ENCODE results near the gene SGIP1.
"Not testable (repeated sequence)": the region's sequence is repeated elsewhere in the genome, so short reads cannot be mapped to it uniquely, and the experiment has no call there.

Gene SGIP1

GRCh38 chr1:66730462-66730861 is 196.5 kb downstream of the SGIP1 start:
- no peak for DNase-seq (ENCODE audit: low read depth in 2 of 2)

DNA sequence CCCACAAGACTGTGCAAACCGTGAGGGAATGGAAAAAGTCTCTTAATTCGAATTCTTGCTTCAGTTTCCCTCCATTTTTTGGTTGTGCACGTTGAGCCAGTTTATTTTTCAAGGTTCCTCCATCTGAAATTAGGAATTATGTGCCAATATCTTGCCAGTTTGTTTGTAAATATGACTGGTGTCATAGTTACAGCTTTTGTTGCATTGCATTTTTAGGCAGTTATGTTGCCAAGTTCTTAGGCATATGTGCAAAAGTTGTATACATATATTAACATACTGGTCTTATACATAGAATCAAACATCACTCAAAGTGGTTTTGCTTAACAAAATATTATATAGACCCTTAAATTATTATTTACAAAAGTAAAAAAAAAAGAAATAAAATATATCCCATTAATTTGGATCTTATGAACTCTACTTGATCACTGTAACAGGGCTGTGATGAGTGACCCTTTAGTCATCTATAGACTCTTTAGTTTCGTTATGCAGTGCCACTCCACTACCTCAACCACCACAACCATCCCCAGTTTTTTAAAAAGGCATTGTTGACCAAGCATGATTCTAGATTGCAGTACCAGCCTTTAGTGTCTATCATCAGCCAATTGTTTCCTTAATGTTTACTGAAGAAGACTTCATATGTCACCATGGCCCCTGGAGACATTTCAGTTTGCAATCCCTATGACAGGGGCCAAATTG is 197.4 kb downstream of the SGIP1 start:
- no peak for DNase-seq (ENCODE audit: low read depth in 2 of 2)

DNA sequence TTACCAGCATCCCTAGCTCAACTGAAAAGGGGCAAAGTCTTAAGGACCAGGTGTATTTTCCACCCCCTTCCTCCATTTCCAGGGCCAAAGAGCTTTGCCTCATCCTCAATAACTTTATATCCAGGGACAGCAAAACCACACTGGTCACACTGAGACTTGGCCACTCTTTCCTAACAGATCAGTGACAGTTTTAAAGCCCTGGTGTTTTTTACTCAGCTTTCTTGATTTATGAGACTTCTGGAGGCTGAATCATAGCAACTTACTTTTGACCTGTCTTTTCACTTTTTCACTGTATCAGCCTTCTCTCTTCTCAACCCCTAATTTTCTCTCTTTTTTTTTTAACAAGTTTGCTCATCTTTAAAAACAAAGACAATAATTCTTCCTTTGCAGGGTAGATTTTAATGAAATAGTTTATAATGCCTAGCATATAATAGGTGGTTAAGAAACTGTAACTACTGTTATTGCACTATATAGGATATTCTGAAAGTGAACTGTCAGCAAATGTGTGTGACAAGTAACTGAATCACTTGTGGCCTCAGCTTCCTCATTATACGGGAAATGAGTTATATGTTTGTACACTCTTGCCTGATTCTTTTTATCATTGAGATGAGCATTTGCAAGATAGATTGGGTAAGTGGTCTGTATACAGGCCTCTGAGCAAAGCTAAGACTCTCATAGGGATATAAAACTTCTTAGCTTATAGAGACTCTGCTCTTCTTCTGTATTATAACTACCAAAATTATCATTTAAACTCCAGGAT is 198.6 kb downstream of the SGIP1 start:
- no peak for DNase-seq (ENCODE audit: low read depth in 2 of 2)

- DNase-seq (ENCODE audit: low read depth in 2 of 2): no peak
Observed at GRCh38 chr1:66733348-66734017, 199.5 kb downstream of the SGIP1 start.

DNA sequence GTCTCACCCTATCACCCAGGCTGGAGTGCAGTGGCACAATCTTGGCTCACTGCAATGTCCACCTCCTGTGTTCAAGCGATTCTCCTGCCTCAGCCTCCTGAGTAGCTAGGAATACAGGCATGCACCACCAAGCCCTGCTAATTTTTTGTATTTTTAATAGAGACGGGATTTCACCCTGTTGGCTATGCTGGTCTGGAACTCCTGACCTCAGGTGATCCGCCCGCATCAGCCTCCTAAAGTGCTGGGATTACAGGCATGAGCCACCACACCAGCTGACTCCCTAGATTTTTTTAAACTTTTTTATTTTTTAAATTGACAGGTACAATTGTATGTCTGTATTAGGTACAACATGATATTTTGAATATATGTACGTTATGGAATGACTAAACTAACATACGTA is 200.6 kb downstream of the SGIP1 start:
- DNase-seq (ENCODE audit: low read depth in 2 of 2): not testable (repeated sequence)

GRCh38 chr1:66737836-66738235 is 203.9 kb downstream of the SGIP1 start:
- no peak for DNase-seq (ENCODE audit: low read depth in 2 of 2)

- no peak for DNase-seq (ENCODE audit: low read depth in 2 of 2)
Observed at GRCh38 chr1:66739401-66740157, 205.6 kb downstream of the SGIP1 start.

GRCh38 chr1:66745451-66745850 is 211.5 kb downstream of the SGIP1 start:
- DNase-seq (ENCODE audit: low read depth in 2 of 2): no peak

DNA sequence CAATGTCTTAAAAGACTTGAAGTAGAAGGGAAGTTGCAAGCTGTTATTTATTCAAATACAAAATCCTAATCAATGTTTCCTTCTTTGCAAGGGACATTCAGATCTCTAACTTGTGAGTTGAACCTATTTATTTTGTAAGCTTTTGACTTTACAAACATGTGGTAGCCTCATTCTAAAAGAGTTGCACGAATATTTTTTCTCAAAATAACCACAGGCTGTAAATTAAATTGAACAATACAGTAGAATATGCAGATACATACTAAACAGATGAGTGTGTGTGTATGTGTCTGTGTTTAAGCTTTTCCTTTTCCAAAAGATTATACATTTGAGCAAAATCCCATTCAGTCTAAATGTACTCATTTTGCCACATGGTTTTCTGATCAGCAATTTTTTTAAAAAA is 213.5 kb downstream of the SGIP1 start:
- DNase-seq (ENCODE audit: low read depth in 2 of 2): no peak

- no peak for DNase-seq (ENCODE audit: low read depth in 2 of 2)
Observed at GRCh38 chr1:66750577-66750976, 216.6 kb downstream of the SGIP1 start.

GRCh38 chr1:66751160-66751559 is 217.2 kb downstream of the SGIP1 start:
- DNase-seq (ENCODE audit: low read depth in 2 of 2): no peak

GRCh38 chr1:66752000-66752592 is 218.1 kb downstream of the SGIP1 start, which contains the start of gene DYNLT5:
Gene DYNLT5, plus strand, starts transcription at chr1:66752459. Its CDS starts 2,200 bp downstream, at chr1:66754659.
- DNase-seq (ENCODE audit: low read depth in 2 of 2): no peak

DNA sequence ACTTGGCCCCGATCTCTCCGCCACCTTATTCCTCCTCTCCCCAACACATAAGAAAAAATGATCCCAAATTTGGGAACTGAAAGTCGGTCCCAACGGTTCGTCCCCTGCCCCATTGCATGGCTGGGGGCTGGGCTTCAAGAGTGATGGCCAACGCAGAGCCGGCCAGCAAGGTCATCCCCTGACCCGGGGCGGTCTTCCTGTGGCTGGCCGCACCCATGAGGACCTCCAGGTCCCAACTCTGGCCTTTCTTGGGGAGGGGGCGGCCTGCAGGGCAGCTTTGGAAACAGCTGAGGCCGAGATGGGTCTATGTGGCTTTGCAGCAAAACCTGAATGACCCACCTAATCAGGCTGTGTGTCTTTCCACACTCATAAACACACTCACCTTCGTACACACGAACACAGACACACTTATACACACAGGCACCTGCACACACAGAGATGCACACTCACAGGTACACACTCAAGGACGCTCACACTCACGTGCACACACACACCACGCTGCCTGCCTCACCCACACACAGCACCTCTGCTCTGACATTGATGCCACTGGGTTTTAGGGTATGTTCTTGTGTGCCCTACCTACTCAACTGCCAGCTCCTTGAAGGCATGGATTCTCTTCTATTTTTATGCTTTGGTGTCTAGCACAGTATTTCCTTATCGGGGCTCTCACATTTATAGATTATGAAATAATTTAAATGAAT is 218.9 kb downstream of the SGIP1 start:
- DNase-seq (ENCODE audit: low read depth in 2 of 2): no peak

DNA sequence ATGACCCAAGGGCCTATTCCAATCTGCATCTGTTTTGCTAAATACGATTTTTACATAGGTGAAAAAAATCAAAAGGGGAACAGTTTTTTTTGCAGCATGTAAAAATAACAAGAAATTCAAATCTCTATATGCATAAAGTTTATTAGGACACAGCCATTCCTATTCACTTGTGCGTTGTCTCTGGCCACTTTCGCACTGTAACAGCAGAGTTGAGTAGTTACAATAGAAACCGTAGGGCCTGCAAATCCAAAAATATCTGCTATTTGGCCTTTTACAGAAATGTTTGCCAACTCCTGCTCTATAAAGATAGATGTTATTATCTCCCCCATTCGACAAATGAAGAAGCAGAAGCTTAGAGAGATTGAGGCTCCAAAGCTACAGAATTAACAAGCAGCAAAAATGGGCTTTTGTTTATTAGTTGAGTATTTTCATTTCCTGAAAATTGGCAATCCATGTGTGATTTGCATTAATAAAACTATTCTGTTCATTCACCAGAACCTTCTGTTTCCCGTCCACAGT is 223.8 kb downstream of the SGIP1 start:
- DNase-seq (ENCODE audit: low read depth in 2 of 2): no peak

GRCh38 chr1:66758241-66758755 is 224.3 kb downstream of the SGIP1 start:
- no peak for DNase-seq (ENCODE audit: low read depth in 2 of 2)

DNA sequence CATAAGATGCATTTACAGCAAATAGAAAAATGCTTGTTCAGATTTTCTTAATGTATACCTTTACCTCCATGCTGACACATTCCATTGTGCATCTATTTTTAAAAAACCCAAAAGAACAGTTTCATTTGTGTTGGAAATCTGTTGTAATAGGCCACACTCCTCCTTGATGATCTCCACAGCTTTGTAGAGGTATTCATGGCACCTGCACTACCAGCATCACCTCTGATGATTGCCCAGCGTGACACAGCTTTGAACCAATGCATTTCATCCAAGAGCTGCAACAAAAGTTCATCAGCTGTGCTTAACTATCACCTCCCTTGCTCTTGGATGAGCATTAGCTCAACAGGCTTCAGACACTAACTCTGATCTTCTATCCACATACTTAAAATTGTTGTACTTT is 226.6 kb downstream of the SGIP1 start:
- DNase-seq (ENCODE audit: low read depth in 2 of 2): no peak

GRCh38 chr1:66761221-66761620 is 227.3 kb downstream of the SGIP1 start:
- no peak for DNase-seq (ENCODE audit: low read depth in 2 of 2)

DNA sequence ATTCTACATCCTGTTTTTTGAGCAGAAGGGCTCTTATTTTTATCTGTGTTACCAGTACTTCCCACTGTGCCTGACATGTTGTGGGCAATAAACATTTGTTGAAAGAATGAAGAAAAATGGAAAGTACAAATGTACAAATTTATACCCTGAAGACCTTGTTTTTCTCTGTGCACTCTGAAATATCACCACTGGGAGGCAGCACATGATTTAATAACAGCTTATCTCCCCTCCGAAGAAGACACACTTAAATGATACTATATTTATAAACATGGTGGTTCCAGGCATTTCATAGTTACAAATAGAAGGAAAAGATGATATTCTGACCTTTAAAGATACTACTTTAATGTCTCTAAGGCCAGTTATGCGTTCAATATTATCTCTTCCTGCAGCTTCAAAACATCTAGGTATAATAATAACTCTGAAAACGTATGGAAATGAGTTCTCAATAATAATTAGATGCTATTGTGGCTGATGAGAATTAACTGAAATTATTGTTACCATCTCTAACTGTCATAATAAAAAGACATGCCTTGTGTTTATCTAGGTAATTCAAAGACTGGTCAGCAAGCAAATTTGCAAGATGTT is 231.1 kb downstream of the SGIP1 start:
- DNase-seq (ENCODE audit: low read depth in 2 of 2): peak in 1 of 2 donors; percentile 33

- DNase-seq (ENCODE audit: low read depth in 2 of 2): no peak
Observed at GRCh38 chr1:66767626-66768025, 233.7 kb downstream of the SGIP1 start.

GRCh38 chr1:66768965-66769364 is 235.0 kb downstream of the SGIP1 start:
- no peak for DNase-seq (ENCODE audit: low read depth in 2 of 2)

All from stimulated activated CD8-positive, alpha-beta memory T cell treated with anti-CD3 and anti-CD28 coated beads, Interleukin-7, amount 100 ng/mL, for 4 hours (primary cell).